Hepatocyte (in vitro differentiated cells): ENCODE data around the gene NUMA1. TPM values are rescaled to one million over a fixed set of nuclear protein-coding genes. Genes with fewer than 3 reads are reported as not detected.

ENCODE experiments used
- DNase-seq: peaks from one replicate; pipeline ENCODE4 v3.0.0-alpha.2; 2016; ENCODE audit warnings: low spot score
- H2AFZ ChIP-seq: fragments of 200-600 bp; sonication (generic); 2 replicates; pipeline ENCODE4 v1.6.0; 2016; ENCODE audit warnings: antibody characterized with exemption, mild to moderate bottlenecking
- H3K27ac ChIP-seq: fragments of 200-600 bp; sonication (generic); 2 replicates; pipeline ENCODE4 v1.5.1; 2016; ENCODE audit warnings: mild to moderate bottlenecking
- H3K27me3 ChIP-seq: fragments of 200-600 bp; sonication (generic); 2 replicates; pipeline ENCODE4 v1.6.1; 2016
- H3K36me3 ChIP-seq: fragments of 200-600 bp; sonication (generic); replicated peaks from 2 replicates; pipeline ENCODE4 v1.5.1; 2016; ENCODE audit warnings: low read depth; ENCODE audit not compliant: insufficient read depth
- H3K4me1 ChIP-seq: fragments of 200-600 bp; sonication (generic); 2 replicates; pipeline ENCODE4 v1.5.1; 2016; ENCODE audit warnings: mild to moderate bottlenecking, moderate library complexity; ENCODE audit not compliant: insufficient read depth
- H3K4me2 ChIP-seq: fragments of 200-600 bp; sonication (generic); 2 replicates; pipeline ENCODE4 v1.6.0; 2016
- H3K4me3 ChIP-seq: fragments of 200-600 bp; sonication (generic); 2 replicates; pipeline ENCODE4 v1.5.1; 2016; ENCODE audit warnings: mild to moderate bottlenecking
- H3K79me2 ChIP-seq: fragments of 200-600 bp; sonication (generic); 2 replicates; pipeline ENCODE4 v1.6.0; 2017; ENCODE audit warnings: mild to moderate bottlenecking
- H3K9me2 ChIP-seq: fragments of 200-600 bp; sonication (generic); replicated peaks from 2 replicates; pipeline ENCODE4 v1.6.0; 2017; ENCODE audit warnings: mild to moderate bottlenecking; ENCODE audit not compliant: insufficient read depth
- H3K9me3 ChIP-seq: fragments of 200-600 bp; sonication (generic); 2 replicates; pipeline ENCODE4 v1.5.1; 2016; ENCODE audit warnings: low read depth, mild to moderate bottlenecking
- H4K20me1 ChIP-seq: fragments of 200-600 bp; sonication (generic); 2 replicates; pipeline ENCODE4 v1.6.0; 2016; ENCODE audit warnings: mild to moderate bottlenecking; ENCODE audit not compliant: insufficient read depth, poor library complexity, severe bottlenecking
- CTCF ChIP-seq: fragments of 200-600 bp; sonication (generic); IDR thresholded peaks from 2 replicates; pipeline ENCODE4 v1.5.1; 2016; ENCODE audit warnings: antibody characterized with exemption, mild to moderate bottlenecking; ENCODE audit not compliant: poor library complexity
- EZH2 ChIP-seq: fragments of 200-600 bp; sonication (generic); IDR thresholded peaks from 2 replicates; pipeline ENCODE4 v1.6.1; 2016; ENCODE audit warnings: antibody characterized with exemption, mild to moderate bottlenecking, borderline replicate concordance
- EZH2phosphoT487 ChIP-seq: fragments of 200-600 bp; sonication (generic); IDR thresholded peaks from one replicate; pipeline ENCODE4 v1.6.1; 2018; ENCODE audit warnings: antibody characterized with exemption, mild to moderate bottlenecking, low read depth, moderate library complexity; ENCODE audit not compliant: unreplicated experiment, severe bottlenecking
- WGBS: methylation state at CpG from one replicate; pipeline ENCODE4 v1.1.6; 2016; ENCODE audit warnings: low lambda C conversion rate; ENCODE audit errors: missing lambda C conversion rate; 5-methylcytosine and 5-hydroxymethylcytosine counted together
- polyA plus RNA-seq: library from polyadenylated mRNA; unstranded; fragments of >200 nt; fragmentation: Nextera tagmentation; extraction: Ambion mirVana; gene quantifications from 2 replicates; pipeline ENCODE4 v1.2.1, GENCODE V29; 2016
- total RNA-seq: library from RNA; depleted of rRNA; stranded (reverse); fragments of >200 nt; gene quantifications from 2 replicates; pipeline ENCODE4 v1.2.3, GENCODE V29; 2014

Gene NUMA1
- total and polyA plus RNA-seq, 2 experiments from 2014 or later: 103 to 140 TPM

- 100% methylated on average over 1 of the region's 1 CpG for WGBS
These were observed 5.2 kb downstream of the NUMA1 start for GRCh38 chr11:72075109-72075508.

GRCh38 chr11:72072348-72072747 lies 8.0 kb downstream of the NUMA1 start:
- Histone ChIP-seq H3K27ac (peak overlapping the region; percentile 79), H3K79me2 (peaks cover 95% of the 10 kb centered on the region), H3K4me1 (peaks cover 17% of the 10 kb centered on the region), H3K9me3 (no peaks in the 10 kb centered on the region), H3K9me2 (no peaks in the 10 kb centered on the region), H3K4me3 (no peak overlapping the region), H2AFZ (no peak overlapping the region), H4K20me1 (no peaks in the 10 kb centered on the region), H3K36me3 (no peaks in the 10 kb centered on the region), H3K4me2 (peak overlapping the region; percentile 42), H3K27me3 (no peaks in the 10 kb centered on the region)
- 79% methylated on average over 3 of the region's 3 CpGs for WGBS
- DNase-seq: peak; percentile 48
- no peak for TF ChIP-seq EZH2
- TF ChIP-seq EZH2phosphoT487: no peak
- no peak for TF ChIP-seq CTCF

More at GRCh38 chr11:72075109-72075508, 5.2 kb downstream of the NUMA1 start:
- no peaks in the 10 kb centered on the region for H3K9me3 ChIP-seq
- H4K20me1 ChIP-seq: no peaks in the 10 kb centered on the region
- TF ChIP-seq EZH2phosphoT487 (no peak), CTCF (no peak), EZH2 (no peak)
- no peak overlapping the region for H2AFZ ChIP-seq
- no peaks in the 10 kb centered on the region for H3K27me3 ChIP-seq
- peaks cover 95% of the 10 kb centered on the region for H3K79me2 ChIP-seq
- no peak overlapping the region for H3K27ac ChIP-seq
- DNase-seq: no peak
- no peaks in the 10 kb centered on the region for H3K9me2 ChIP-seq
- peaks cover 21% of the 10 kb centered on the region for H3K4me1 ChIP-seq
- no peak overlapping the region for H3K4me3 ChIP-seq
- no peak overlapping the region for H3K4me2 ChIP-seq
- no peaks in the 10 kb centered on the region for H3K36me3 ChIP-seq

- peak overlapping the region; percentile 95 for H3K27ac ChIP-seq
- 97% methylated on average over 7 of the region's 7 CpGs for WGBS
- H2AFZ ChIP-seq: no peak overlapping the region
- no peaks in the 10 kb centered on the region for H3K36me3 ChIP-seq
- H3K4me2 ChIP-seq: peak overlapping the region; percentile 59
- peaks cover 93% of the 10 kb centered on the region for H3K79me2 ChIP-seq
- H4K20me1 ChIP-seq: no peaks in the 10 kb centered on the region
- H3K27me3 ChIP-seq: no peaks in the 10 kb centered on the region
- H3K4me3 ChIP-seq: no peak overlapping the region
- no peaks in the 10 kb centered on the region for H3K9me3 ChIP-seq
- peaks cover 17% of the 10 kb centered on the region for H3K4me1 ChIP-seq
- DNase-seq: no peak
- no peaks in the 10 kb centered on the region for H3K9me2 ChIP-seq
- TF ChIP-seq EZH2phosphoT487 (no peak), EZH2 (no peak), CTCF (no peak)
These were observed 9.9 kb downstream of the NUMA1 start for GRCh38 chr11:72070491-72070890.

GRCh38 chr11:72069787-72070251 lies 10.5 kb downstream of the NUMA1 start:
- WGBS: 31% methylated on average over 2 of the region's 2 CpGs
- no peak for TF ChIP-seq EZH2
- TF ChIP-seq EZH2phosphoT487: no peak
- TF ChIP-seq CTCF: no peak
- no peak overlapping the region for H2AFZ ChIP-seq
- H3K27ac ChIP-seq: peak overlapping the region; percentile 95
- peaks cover 17% of the 10 kb centered on the region for H3K4me1 ChIP-seq
- no peaks in the 10 kb centered on the region for H3K9me2 ChIP-seq
- H3K4me2 ChIP-seq: peak overlapping the region; percentile 59
- H3K9me3 ChIP-seq: no peaks in the 10 kb centered on the region
- no peaks in the 10 kb centered on the region for H4K20me1 ChIP-seq
- H3K79me2 ChIP-seq: peaks cover 91% of the 10 kb centered on the region
- H3K36me3 ChIP-seq: no peaks in the 10 kb centered on the region
- DNase-seq: peak; percentile 81
- no peak overlapping the region for H3K4me3 ChIP-seq
- H3K27me3 ChIP-seq: no peaks in the 10 kb centered on the region
